Spleen (tissue), 7 donors: ENCODE results near the gene ZNF491.

Experiments used
- POLR2A ChIP-seq, 3 donors: fragments of 450-650 bp; IDR thresholded peaks; one replicate each; pipeline ENCODE4 v1.5.1; 2017; ENCODE audit warnings: antibody characterized with exemption in 3 of 3, mild to moderate bottlenecking in 1 of 3
- TF ChIP-seq, protein P1 (sequence below), 11 experiments: fragments of 200-600 bp in 7 of 11; fragments of 450-650 bp in 4 of 11; sonication (generic) in 4 of 11; IDR thresholded peaks in 8 of 11; conservative IDR thresholded peaks in 3 of 11; 1 replicate in 7 of 11; 2 replicates in 4 of 11; pipeline versions ENCODE4 v1.4.0 to v1.8.0; 2016 to 2021; ENCODE audit warnings: antibody characterized with exemption in 11 of 11, inconsistent platforms in 4 of 11, mild to moderate bottlenecking in 1 of 11
- donor health status: DM: no; HTN: no; CAD: no; lungs with moderate emphysema.
- donor health status: DM: no; HTN: no; CAD: no.
- donor health status: DM: no; HTN: no; CAD: no.

DNA sequence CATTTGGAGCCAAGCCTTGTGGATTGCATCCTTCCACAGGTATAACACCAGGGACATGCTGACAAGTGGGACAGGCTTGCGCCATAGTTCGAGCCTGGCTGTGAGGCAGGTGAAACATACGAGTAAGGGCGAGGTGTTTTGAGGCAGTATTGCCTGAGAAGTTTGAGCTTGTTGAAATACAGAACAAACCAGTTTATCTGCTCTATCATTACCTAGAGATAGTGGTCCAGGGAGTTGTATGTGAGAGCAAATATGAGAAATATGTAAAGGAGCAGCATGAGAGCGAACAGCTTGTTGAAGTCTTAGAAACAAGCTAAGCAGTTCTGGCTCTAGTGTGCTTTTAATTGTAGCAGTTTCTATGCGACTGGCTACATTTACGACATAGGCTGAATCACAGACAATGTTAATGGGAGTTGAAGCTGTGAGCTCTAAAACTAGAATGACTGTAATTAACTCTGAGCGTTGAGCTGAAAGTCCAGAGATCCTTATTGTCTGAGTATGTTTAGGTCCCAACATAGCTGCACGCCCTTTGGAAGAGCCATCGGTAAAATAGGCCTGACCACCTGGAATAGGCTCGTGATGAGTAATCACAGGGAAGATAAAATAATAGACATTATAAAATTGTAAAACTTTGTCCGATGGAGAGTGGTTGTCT, 58.4 kb downstream of the ZNF491 start:
- TF ChIP-seq, protein P1, sequence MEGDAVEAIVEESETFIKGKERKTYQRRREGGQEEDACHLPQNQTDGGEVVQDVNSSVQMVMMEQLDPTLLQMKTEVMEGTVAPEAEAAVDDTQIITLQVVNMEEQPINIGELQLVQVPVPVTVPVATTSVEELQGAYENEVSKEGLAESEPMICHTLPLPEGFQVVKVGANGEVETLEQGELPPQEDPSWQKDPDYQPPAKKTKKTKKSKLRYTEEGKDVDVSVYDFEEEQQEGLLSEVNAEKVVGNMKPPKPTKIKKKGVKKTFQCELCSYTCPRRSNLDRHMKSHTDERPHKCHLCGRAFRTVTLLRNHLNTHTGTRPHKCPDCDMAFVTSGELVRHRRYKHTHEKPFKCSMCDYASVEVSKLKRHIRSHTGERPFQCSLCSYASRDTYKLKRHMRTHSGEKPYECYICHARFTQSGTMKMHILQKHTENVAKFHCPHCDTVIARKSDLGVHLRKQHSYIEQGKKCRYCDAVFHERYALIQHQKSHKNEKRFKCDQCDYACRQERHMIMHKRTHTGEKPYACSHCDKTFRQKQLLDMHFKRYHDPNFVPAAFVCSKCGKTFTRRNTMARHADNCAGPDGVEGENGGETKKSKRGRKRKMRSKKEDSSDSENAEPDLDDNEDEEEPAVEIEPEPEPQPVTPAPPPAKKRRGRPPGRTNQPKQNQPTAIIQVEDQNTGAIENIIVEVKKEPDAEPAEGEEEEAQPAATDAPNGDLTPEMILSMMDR (IDR thresholded peaks at IDR 0.05 in 8 of 11, conservative IDR thresholded peaks at IDR 0.05 in 3 of 11): no peak
- no peak for TF ChIP-seq POLR2A (IDR thresholded peaks at IDR 0.05)
